ENCODE measurements around the gene CYP1B1.
"Not testable (repeated sequence)": the region's sequence is repeated elsewhere in the genome, so short reads cannot be mapped to it uniquely, and the experiment has no call there.

DNA sequence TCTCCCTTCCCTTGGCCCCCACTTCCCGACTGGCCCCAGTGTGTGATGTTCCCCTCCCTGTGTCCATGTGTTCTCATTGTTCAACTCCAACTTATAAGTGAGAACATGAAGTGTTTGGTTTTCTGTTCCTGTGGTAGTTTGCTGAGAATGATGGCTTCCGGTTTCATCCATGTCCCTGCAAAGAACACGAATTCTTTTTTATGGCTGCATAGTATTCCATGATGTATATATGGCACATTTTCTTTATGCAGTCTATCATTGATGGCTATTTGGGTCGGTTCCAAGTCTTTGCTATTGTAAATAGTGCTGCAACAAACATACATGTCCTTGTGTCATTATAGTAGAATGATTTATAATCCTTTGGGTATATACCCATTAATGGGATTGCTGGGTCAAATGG lies 35.4 kb upstream of the CYP1B1 start:
- TF ChIP-seq, protein P1, sequence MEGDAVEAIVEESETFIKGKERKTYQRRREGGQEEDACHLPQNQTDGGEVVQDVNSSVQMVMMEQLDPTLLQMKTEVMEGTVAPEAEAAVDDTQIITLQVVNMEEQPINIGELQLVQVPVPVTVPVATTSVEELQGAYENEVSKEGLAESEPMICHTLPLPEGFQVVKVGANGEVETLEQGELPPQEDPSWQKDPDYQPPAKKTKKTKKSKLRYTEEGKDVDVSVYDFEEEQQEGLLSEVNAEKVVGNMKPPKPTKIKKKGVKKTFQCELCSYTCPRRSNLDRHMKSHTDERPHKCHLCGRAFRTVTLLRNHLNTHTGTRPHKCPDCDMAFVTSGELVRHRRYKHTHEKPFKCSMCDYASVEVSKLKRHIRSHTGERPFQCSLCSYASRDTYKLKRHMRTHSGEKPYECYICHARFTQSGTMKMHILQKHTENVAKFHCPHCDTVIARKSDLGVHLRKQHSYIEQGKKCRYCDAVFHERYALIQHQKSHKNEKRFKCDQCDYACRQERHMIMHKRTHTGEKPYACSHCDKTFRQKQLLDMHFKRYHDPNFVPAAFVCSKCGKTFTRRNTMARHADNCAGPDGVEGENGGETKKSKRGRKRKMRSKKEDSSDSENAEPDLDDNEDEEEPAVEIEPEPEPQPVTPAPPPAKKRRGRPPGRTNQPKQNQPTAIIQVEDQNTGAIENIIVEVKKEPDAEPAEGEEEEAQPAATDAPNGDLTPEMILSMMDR (conservative IDR thresholded peaks at IDR 0.05 in 1 of 2, IDR thresholded peaks at IDR 0.05 in 1 of 2; ENCODE audit: extremely low read depth in 1 of 2, insufficient read depth in 1 of 2, low read depth in 1 of 2, low read length in 2 of 2) = not testable (repeated sequence)
- TF ChIP-seq EZH2 (IDR thresholded peaks at IDR 0.05; ENCODE audit: borderline replicate concordance, low read length) = not testable (repeated sequence)

All from mammary epithelial cell (primary cell).